Measurements from ENCODE around the gene MMEL1.

DNA sequence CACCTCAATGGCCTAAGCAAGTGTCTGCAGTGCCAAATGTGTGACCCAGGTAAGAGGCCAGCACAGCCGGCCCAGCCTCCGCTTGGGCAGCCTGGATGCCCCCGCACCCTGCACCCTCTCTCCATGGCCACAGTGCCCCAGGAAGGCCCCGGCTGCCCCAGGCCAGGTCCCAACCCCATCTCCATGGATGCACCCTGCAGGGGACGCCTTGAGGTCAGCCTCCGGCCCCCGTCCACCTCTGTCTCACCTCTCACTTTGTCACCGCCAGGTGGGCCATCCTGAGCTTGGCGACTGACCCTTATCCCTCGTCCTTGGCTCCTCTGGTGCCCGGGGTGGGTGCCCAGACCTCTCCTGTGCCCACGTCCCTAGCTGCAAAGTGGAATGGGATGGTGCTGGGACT is 74.4 kb downstream of the MMEL1 start:
- TF ChIP-seq, protein P1, sequence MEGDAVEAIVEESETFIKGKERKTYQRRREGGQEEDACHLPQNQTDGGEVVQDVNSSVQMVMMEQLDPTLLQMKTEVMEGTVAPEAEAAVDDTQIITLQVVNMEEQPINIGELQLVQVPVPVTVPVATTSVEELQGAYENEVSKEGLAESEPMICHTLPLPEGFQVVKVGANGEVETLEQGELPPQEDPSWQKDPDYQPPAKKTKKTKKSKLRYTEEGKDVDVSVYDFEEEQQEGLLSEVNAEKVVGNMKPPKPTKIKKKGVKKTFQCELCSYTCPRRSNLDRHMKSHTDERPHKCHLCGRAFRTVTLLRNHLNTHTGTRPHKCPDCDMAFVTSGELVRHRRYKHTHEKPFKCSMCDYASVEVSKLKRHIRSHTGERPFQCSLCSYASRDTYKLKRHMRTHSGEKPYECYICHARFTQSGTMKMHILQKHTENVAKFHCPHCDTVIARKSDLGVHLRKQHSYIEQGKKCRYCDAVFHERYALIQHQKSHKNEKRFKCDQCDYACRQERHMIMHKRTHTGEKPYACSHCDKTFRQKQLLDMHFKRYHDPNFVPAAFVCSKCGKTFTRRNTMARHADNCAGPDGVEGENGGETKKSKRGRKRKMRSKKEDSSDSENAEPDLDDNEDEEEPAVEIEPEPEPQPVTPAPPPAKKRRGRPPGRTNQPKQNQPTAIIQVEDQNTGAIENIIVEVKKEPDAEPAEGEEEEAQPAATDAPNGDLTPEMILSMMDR (IDR thresholded peaks at IDR 0.05; ENCODE audit: insufficient read depth, low read length), result no peak
- TF ChIP-seq POLR2AphosphoS5 (IDR thresholded peaks at IDR 0.05; ENCODE audit: low read depth) (no peak), GABPA (IDR thresholded peaks at IDR 0.05; ENCODE audit: low read depth) (no peak)
- TF ChIP-seq, protein P2, sequence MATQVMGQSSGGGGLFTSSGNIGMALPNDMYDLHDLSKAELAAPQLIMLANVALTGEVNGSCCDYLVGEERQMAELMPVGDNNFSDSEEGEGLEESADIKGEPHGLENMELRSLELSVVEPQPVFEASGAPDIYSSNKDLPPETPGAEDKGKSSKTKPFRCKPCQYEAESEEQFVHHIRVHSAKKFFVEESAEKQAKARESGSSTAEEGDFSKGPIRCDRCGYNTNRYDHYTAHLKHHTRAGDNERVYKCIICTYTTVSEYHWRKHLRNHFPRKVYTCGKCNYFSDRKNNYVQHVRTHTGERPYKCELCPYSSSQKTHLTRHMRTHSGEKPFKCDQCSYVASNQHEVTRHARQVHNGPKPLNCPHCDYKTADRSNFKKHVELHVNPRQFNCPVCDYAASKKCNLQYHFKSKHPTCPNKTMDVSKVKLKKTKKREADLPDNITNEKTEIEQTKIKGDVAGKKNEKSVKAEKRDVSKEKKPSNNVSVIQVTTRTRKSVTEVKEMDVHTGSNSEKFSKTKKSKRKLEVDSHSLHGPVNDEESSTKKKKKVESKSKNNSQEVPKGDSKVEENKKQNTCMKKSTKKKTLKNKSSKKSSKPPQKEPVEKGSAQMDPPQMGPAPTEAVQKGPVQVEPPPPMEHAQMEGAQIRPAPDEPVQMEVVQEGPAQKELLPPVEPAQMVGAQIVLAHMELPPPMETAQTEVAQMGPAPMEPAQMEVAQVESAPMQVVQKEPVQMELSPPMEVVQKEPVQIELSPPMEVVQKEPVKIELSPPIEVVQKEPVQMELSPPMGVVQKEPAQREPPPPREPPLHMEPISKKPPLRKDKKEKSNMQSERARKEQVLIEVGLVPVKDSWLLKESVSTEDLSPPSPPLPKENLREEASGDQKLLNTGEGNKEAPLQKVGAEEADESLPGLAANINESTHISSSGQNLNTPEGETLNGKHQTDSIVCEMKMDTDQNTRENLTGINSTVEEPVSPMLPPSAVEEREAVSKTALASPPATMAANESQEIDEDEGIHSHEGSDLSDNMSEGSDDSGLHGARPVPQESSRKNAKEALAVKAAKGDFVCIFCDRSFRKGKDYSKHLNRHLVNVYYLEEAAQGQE (IDR thresholded peaks at IDR 0.05; ENCODE audit: insufficient replicate concordance, low read depth), result no peak
